Gastroesophageal sphincter (tissue), 4 donors: Measurements from ENCODE around the gene CSF2RB. TPM values are rescaled to one million over a fixed set of nuclear protein-coding genes. Genes with fewer than 3 reads are reported as not detected.
A peak's percentile ranks its signal among the peaks of the same experiment; 100 is the strongest.

Experiments used
- ATAC-seq: fragments of 150-250 bp; one replicate; pipeline ENCODE4 v1.9.1; 2016; ENCODE audit warnings: mild to moderate bottlenecking, moderate library complexity
- H3K27ac ChIP-seq, 4 donors: fragments of 200-600 bp; sonication (generic) in 3 of 4; 1 replicate in 3 of 4; 2 replicates in 1 of 4; pipeline ENCODE4 v1.5.1; 2016 to 2019
- H3K27me3 ChIP-seq: fragments of 200-600 bp; sonication (generic); one replicate; pipeline ENCODE4 v1.5.1; 2019
- H3K36me3 ChIP-seq, 2 donors: fragments of 200-600 bp; sonication (generic); one replicate each; pipeline ENCODE4 v1.5.1; 2019; ENCODE audit warnings: control low read depth in 1 of 2
- H3K4me1 ChIP-seq, 3 donors: fragments of 200-600 bp; sonication (generic); 1 replicate in 2 of 3; 2 replicates in 1 of 3; pipeline ENCODE4 v1.5.1; 2016 to 2019; ENCODE audit warnings: control low read depth in 2 of 3
- H3K4me3 ChIP-seq, 2 donors: fragments of 200-600 bp; sonication (generic); one replicate each; pipeline ENCODE4 v1.5.1; 2019; ENCODE audit warnings: mild to moderate bottlenecking in 1 of 2, moderate library complexity in 1 of 2
- H3K9me3 ChIP-seq, 3 donors: fragments of 200-600 bp; sonication (generic); one replicate each; pipeline ENCODE4 v1.5.1; 2017 to 2019; ENCODE audit warnings: control low read depth in 2 of 3
- EP300 ChIP-seq: sonication (generic); formaldehyde crosslinking; IDR thresholded peaks from one replicate; pipeline ENCODE4 v1.6.1; 2017; ENCODE audit warnings: antibody characterized with exemption, mild to moderate bottlenecking
- POLR2A ChIP-seq, 2 donors: fragments of 450-650 bp; IDR thresholded peaks; one replicate each; pipeline ENCODE4 v1.6.1; 2017; ENCODE audit warnings: antibody characterized with exemption in 2 of 2, mild to moderate bottlenecking in 2 of 2, moderate library complexity in 1 of 2
- POLR2AphosphoS5 ChIP-seq: sonication (generic); formaldehyde crosslinking; IDR thresholded peaks from one replicate; pipeline ENCODE4 v1.6.1; 2017; ENCODE audit warnings: antibody characterized with exemption
- WGBS, 2 donors: methylation state at CpG; one replicate each; pipeline ENCODE4 v1.1.5; 2018; ENCODE audit warnings: low coverage in 1 of 2; 5-methylcytosine and 5-hydroxymethylcytosine counted together
- total RNA-seq, 4 donors: library from RNA; depleted of rRNA; stranded (reverse); fragments of >200 nt; gene quantifications; one replicate each; pipeline ENCODE4 v1.1.0, GENCODE V29; 2016
- TF ChIP-seq, protein P1 (sequence below), 4 experiments: fragments of 200-600 bp in 2 of 4; fragments of 450-650 bp in 2 of 4; sonication (generic) in 1 of 4; IDR thresholded peaks; one replicate each; pipeline ENCODE4 v1.5.1; 2017 to 2019; ENCODE audit warnings: antibody characterized with exemption in 4 of 4, mild to moderate bottlenecking in 2 of 4, moderate library complexity in 2 of 4

The CSF2RB gene
- total RNA-seq, 4 donors from 2014 or later, result 1.4 to 12.0 (median 4.0) TPM

DNA sequence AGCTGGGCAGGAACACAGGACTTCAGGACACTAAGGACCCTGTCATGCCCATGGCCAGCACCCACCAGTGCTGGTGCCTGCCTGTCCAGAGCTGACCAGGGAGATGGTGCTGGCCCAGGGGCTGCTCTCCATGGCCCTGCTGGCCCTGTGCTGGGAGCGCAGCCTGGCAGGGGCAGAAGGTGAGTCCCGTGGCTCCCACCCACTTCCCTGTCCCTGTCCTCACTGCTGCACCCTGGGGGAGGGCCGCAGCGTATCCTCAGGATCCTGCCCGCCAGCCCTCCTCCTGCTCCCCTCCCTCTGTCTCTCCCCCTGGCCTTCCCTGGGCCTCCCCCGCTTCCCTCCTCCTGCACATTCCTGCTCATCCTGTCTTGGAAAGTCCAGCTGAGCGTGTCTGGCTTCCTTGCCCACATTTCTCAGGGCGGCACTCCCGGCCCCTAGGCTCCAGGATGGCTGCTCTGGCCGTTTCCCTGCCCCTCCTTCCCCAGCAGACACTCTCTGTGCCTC, 8.7 kb downstream of the CSF2RB start:
- TF ChIP-seq POLR2A (IDR thresholded peaks at IDR 0.05) (no peak), EP300 (no peak), POLR2AphosphoS5 (no peak)
- TF ChIP-seq, protein P1, sequence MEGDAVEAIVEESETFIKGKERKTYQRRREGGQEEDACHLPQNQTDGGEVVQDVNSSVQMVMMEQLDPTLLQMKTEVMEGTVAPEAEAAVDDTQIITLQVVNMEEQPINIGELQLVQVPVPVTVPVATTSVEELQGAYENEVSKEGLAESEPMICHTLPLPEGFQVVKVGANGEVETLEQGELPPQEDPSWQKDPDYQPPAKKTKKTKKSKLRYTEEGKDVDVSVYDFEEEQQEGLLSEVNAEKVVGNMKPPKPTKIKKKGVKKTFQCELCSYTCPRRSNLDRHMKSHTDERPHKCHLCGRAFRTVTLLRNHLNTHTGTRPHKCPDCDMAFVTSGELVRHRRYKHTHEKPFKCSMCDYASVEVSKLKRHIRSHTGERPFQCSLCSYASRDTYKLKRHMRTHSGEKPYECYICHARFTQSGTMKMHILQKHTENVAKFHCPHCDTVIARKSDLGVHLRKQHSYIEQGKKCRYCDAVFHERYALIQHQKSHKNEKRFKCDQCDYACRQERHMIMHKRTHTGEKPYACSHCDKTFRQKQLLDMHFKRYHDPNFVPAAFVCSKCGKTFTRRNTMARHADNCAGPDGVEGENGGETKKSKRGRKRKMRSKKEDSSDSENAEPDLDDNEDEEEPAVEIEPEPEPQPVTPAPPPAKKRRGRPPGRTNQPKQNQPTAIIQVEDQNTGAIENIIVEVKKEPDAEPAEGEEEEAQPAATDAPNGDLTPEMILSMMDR (IDR thresholded peaks at IDR 0.05), result no peak
- Histone ChIP-seq H3K36me3 (no peaks in the 10 kb centered on the region), H3K27me3 (peaks cover 82% of the 10 kb centered on the region), H3K4me3 (no peak overlapping the region), H3K4me1 (peaks cover 0 to 11% (median 0%) of the 10 kb centered on the region in 3 donors), H3K9me3 (peaks cover 0 to 8% (median 0%) of the 10 kb centered on the region in 3 donors), H3K27ac (no peak overlapping the region)
- 31% methylated on average over 6 of the region's 10 CpGs; no CpG with 5 or more reads in 1 of the 2 donors for WGBS, 2 donors
- peak; percentile 19 for ATAC-seq

DNA sequence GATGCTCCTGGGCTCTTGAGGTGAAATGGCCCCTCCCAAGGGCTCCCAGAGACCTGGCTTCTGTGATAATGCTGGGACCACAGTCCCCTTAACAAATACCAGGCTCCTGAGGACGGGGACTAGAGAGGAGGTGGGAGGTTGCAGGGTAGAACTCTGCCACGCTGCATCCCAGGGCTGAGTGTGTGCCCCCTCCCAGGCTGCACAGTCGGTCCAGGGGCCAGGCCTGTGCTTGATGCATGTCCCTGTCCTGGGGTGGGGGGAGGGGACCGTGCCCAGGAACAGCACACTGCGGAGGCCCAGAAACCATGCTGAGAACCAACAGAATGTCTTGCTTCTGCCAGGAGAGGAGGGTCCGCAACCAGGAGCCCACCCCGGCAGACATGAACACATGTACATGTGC, 9.3 kb downstream of the CSF2RB start:
- no CpG with 5 or more reads among the region's 7 CpGs for WGBS, 2 donors
- ATAC-seq, result no peak
- Histone ChIP-seq H3K4me1 (peaks cover 0 to 11% (median 0%) of the 10 kb centered on the region in 3 donors), H3K27ac (no peak overlapping the region), H3K27me3 (peaks cover 82% of the 10 kb centered on the region), H3K36me3 (no peaks in the 10 kb centered on the region), H3K4me3 (no peak overlapping the region), H3K9me3 (peaks cover 0 to 8% (median 0%) of the 10 kb centered on the region in 3 donors)
- no peak for TF ChIP-seq POLR2AphosphoS5
- TF ChIP-seq, protein P1 (IDR thresholded peaks at IDR 0.05), result no peak

- no peak for ATAC-seq
- no peak for TF ChIP-seq POLR2AphosphoS5
- no peak for TF ChIP-seq POLR2A (IDR thresholded peaks at IDR 0.05)
- TF ChIP-seq, protein P1 (IDR thresholded peaks at IDR 0.05), result no peak
- peaks cover 0 to 8% (median 0%) of the 10 kb centered on the region in 3 donors for H3K9me3 ChIP-seq
- no peak overlapping the region for H3K27ac ChIP-seq
- H3K36me3 ChIP-seq, result no peaks in the 10 kb centered on the region
- H3K4me1 ChIP-seq, result peaks cover 0 to 11% (median 0%) of the 10 kb centered on the region in 3 donors
- no peak overlapping the region for H3K4me3 ChIP-seq
- WGBS, 2 donors, result 73% methylated on average over 3 of the region's 21 CpGs; no CpG with 5 or more reads in 1 of the 2 donors
- H3K27me3 ChIP-seq, result peaks cover 85% of the 10 kb centered on the region
Measured at GRCh38 chr22:36923131-36923788, 9.8 kb downstream of the CSF2RB start.

DNA sequence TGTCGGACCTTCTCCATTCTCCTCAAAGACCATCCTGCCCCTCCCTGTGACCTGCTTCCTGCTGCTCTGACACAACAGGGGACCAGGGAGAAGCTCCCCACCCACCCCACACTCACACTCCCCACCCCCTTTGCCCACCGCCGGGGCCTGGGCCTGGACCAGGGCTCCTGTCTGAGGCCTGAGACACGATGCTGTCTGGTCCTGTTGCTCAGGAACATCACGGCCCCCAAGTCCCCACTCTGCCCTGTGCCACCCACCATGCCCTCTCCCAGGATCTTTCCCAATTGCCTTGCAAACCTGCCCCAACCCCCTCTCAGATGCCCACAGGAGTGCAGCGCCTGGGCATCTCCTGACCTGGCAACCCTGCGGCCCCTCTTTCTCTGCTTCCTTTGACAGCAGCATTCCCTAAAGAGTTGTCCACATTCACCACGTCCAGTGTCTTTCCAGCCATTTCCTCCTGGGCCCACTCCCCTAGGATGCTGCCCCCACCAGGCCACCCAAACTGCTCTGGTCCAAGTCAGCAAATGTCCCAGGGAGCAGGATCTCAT, 10.8 kb downstream of the CSF2RB start:
- ATAC-seq, result no peak
- Histone ChIP-seq H3K4me1 (peaks cover 0 to 11% (median 0%) of the 10 kb centered on the region in 3 donors), H3K27me3 (peaks cover 85% of the 10 kb centered on the region), H3K27ac (no peak overlapping the region), H3K4me3 (no peak overlapping the region), H3K36me3 (no peaks in the 10 kb centered on the region), H3K9me3 (peaks cover 0 to under 1% (median 0%) of the 10 kb centered on the region in 3 donors)
- 82% methylated on average over 3 of the region's 8 CpGs; no CpG with 5 or more reads in 1 of the 2 donors for WGBS, 2 donors
- TF ChIP-seq POLR2AphosphoS5 (no peak), POLR2A (IDR thresholded peaks at IDR 0.05) (no peak), EP300 (no peak)
- TF ChIP-seq, protein P1 (IDR thresholded peaks at IDR 0.05), result no peak
